ENCODE measurements around the gene HOXD11.

The HOXD11 gene

GRCh38 chr2:176126929-176127773 lies 20.1 kb downstream of the HOXD11 start:
- Mint-ChIP-seq H3K9me3 (no peaks in the 10 kb centered on the region), H3K27ac (no peak overlapping the region), H3K4me3 (no peak overlapping the region), H3K4me1 (peaks cover 45% of the 10 kb centered on the region), H3K27me3 (peaks cover 96% of the 10 kb centered on the region)
- ATAC-seq (no peak), DNase-seq (peak in 1 of 2 donors; percentile 58)

- Mint-ChIP-seq H3K4me1 (peaks cover 51% of the 10 kb centered on the region), H3K4me3 (no peak overlapping the region)
- no peak for ATAC-seq
Observed at GRCh38 chr2:176127774-176128072, 20.6 kb downstream of the HOXD11 start.

GRCh38 chr2:176128172-176128981 lies 21.3 kb downstream of the HOXD11 start:
- DNase-seq (peak in 1 of 2 donors; percentile 9), ATAC-seq (no peak)
- Mint-ChIP-seq H3K27ac (peak overlapping the region; percentile 61 to 67), H3K27me3 (peaks cover 96% of the 10 kb centered on the region), H3K9me3 (no peaks in the 10 kb centered on the region), H3K4me3 (peak overlapping the region; percentile 41 to 58), H3K4me1 (peaks cover 51% of the 10 kb centered on the region)

More at GRCh38 chr2:176127774-176128072, 20.6 kb downstream of the HOXD11 start:
- no peak overlapping the region for H3K27ac Mint-ChIP-seq
- H3K9me3 Mint-ChIP-seq: no peaks in the 10 kb centered on the region
- DNase-seq: no peak
- peaks cover 96% of the 10 kb centered on the region for H3K27me3 Mint-ChIP-seq

GRCh38 chr2:176128982-176129796 lies 22.1 kb downstream of the HOXD11 start, which contains the start of gene HOXD8:
TSS of gene HOXD8 (plus strand) at chr2:176129705. CDS start at chr2:176130367, 662 bp downstream.
- peak within 1 kb of the TSS; percentile 63 to 70 for H3K4me3 Mint-ChIP-seq
- DNase-seq: peak in 1 of 2 donors; percentile 35

GRCh38 chr2:176129813-176130146 lies 22.7 kb downstream of the HOXD11 start:
- Mint-ChIP-seq H3K27ac (no peak overlapping the region), H3K4me1 (peaks cover 40% of the 10 kb centered on the region), H3K4me3 (peak overlapping the region; percentile 41 to 63), H3K27me3 (peaks cover 96% of the 10 kb centered on the region), H3K9me3 (no peaks in the 10 kb centered on the region)
- DNase-seq (peak in 1 of 2 donors; percentile 11), ATAC-seq (peak; percentile 21)

More at GRCh38 chr2:176128982-176129796, 22.1 kb downstream of the HOXD11 start, which contains the start of gene HOXD8:
- peak within 1 kb of the TSS; percentile 61 to 67 for H3K27ac Mint-ChIP-seq
- peak; percentile 43 for ATAC-seq
- H3K9me3 Mint-ChIP-seq: no peaks in the 10 kb centered on the region
- H3K27me3 Mint-ChIP-seq: peaks cover 96% of the 10 kb centered on the region
- H3K4me1 Mint-ChIP-seq: peaks cover 43% of the 10 kb centered on the region

- peak overlapping the region; percentile 45 to 70 for H3K4me3 Mint-ChIP-seq
- H3K9me3 Mint-ChIP-seq: no peaks in the 10 kb centered on the region
- ATAC-seq: peak; percentile 55
- peak overlapping the region in 1 of 2 donors; percentile 74 for H3K27ac Mint-ChIP-seq
- H3K4me1 Mint-ChIP-seq: peaks cover 43% of the 10 kb centered on the region
- peaks cover 96% of the 10 kb centered on the region for H3K27me3 Mint-ChIP-seq
- no peak for DNase-seq
Observed at GRCh38 chr2:176130147-176130956, 23.3 kb downstream of the HOXD11 start.

- H3K4me3 Mint-ChIP-seq: peak overlapping the region; percentile 45 to 57
- H3K27ac Mint-ChIP-seq: peak overlapping the region in 1 of 2 donors; percentile 54
- H3K27me3 Mint-ChIP-seq: peaks cover 96% of the 10 kb centered on the region
- ATAC-seq: no peak
- no peaks in the 10 kb centered on the region for H3K9me3 Mint-ChIP-seq
- peaks cover 52% of the 10 kb centered on the region for H3K4me1 Mint-ChIP-seq
- no peak for DNase-seq
Observed at GRCh38 chr2:176130957-176131847, 24.1 kb downstream of the HOXD11 start.

GRCh38 chr2:176131848-176132158 lies 24.7 kb downstream of the HOXD11 start:
- DNase-seq (no peak), ATAC-seq (no peak)
- Mint-ChIP-seq H3K27me3 (peaks cover 96% of the 10 kb centered on the region), H3K4me1 (peaks cover 52% of the 10 kb centered on the region), H3K4me3 (peak overlapping the region; percentile 72 to 73), H3K9me3 (no peaks in the 10 kb centered on the region), H3K27ac (peak overlapping the region in 1 of 2 donors; percentile 6)

- Mint-ChIP-seq H3K27me3 (peaks cover 96% of the 10 kb centered on the region), H3K9me3 (no peaks in the 10 kb centered on the region), H3K27ac (peak overlapping the region in 1 of 2 donors; percentile 63), H3K4me1 (peaks cover 50% of the 10 kb centered on the region), H3K4me3 (peak overlapping the region; percentile 72 to 73)
- DNase-seq: no peak
- no peak for ATAC-seq
Observed at GRCh38 chr2:176132205-176133171, 25.4 kb downstream of the HOXD11 start.

GRCh38 chr2:176133389-176133788 lies 26.3 kb downstream of the HOXD11 start:
- Mint-ChIP-seq H3K27ac (no peak overlapping the region), H3K4me3 (no peak overlapping the region), H3K9me3 (peaks cover 0 to 3% of the 10 kb centered on the region in 2 donors), H3K4me1 (peaks cover 43% of the 10 kb centered on the region), H3K27me3 (peaks cover 96% of the 10 kb centered on the region)
- ATAC-seq (no peak), DNase-seq (no peak)

GRCh38 chr2:176134035-176134434 lies 27.0 kb downstream of the HOXD11 start:
- Mint-ChIP-seq H3K4me3 (no peak overlapping the region), H3K9me3 (peaks cover 0 to 6% of the 10 kb centered on the region in 2 donors), H3K4me1 (peaks cover 43% of the 10 kb centered on the region), H3K27me3 (peaks cover 96% of the 10 kb centered on the region), H3K27ac (no peak overlapping the region)
- no peak for ATAC-seq
- DNase-seq: no peak

GRCh38 chr2:176135035-176135440 lies 28.0 kb downstream of the HOXD11 start:
- ATAC-seq (no peak), DNase-seq (no peak)
- H3K27me3 Mint-ChIP-seq: peaks cover 97% of the 10 kb centered on the region
- H3K27ac Mint-ChIP-seq: no peak overlapping the region
- H3K4me3 Mint-ChIP-seq: no peak overlapping the region
- peaks cover 49% of the 10 kb centered on the region for H3K4me1 Mint-ChIP-seq
- H3K9me3 Mint-ChIP-seq: peaks cover 0 to 6% of the 10 kb centered on the region in 2 donors
